Body of pancreas (tissue), 4 donors: ENCODE measurements around the gene ZNF516.

Experiments used
- POLR2A ChIP-seq, 3 donors: fragments of 450-650 bp; IDR thresholded peaks; one replicate each; pipeline ENCODE4 v1.6.1; 2016; ENCODE audit warnings: antibody characterized with exemption in 3 of 3, mild to moderate bottlenecking in 2 of 3
- TF ChIP-seq, protein P1 (sequence below), 7 experiments: fragments of 450-650 bp in 4 of 7; fragments of 200-600 bp in 3 of 7; sonication (generic) in 3 of 7; IDR thresholded peaks; one replicate each; pipeline ENCODE4 v1.5.1; 2016 to 2019; ENCODE audit warnings: antibody characterized with exemption in 7 of 7

GRCh38 chr18:76349067-76349715 lies 145.9 kb downstream of the ZNF516 start:
- no peak for TF ChIP-seq POLR2A (IDR thresholded peaks at IDR 0.05)
- TF ChIP-seq, protein P1, sequence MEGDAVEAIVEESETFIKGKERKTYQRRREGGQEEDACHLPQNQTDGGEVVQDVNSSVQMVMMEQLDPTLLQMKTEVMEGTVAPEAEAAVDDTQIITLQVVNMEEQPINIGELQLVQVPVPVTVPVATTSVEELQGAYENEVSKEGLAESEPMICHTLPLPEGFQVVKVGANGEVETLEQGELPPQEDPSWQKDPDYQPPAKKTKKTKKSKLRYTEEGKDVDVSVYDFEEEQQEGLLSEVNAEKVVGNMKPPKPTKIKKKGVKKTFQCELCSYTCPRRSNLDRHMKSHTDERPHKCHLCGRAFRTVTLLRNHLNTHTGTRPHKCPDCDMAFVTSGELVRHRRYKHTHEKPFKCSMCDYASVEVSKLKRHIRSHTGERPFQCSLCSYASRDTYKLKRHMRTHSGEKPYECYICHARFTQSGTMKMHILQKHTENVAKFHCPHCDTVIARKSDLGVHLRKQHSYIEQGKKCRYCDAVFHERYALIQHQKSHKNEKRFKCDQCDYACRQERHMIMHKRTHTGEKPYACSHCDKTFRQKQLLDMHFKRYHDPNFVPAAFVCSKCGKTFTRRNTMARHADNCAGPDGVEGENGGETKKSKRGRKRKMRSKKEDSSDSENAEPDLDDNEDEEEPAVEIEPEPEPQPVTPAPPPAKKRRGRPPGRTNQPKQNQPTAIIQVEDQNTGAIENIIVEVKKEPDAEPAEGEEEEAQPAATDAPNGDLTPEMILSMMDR (IDR thresholded peaks at IDR 0.05) = peak; percentile 79 to 88 (median 86)
